ENCODE measurements around the gene TRIM5.
"Not testable (repeated sequence)": the region's sequence is repeated elsewhere in the genome, so short reads cannot be mapped to it uniquely, and the experiment has no call there.

Gene TRIM5

DNA sequence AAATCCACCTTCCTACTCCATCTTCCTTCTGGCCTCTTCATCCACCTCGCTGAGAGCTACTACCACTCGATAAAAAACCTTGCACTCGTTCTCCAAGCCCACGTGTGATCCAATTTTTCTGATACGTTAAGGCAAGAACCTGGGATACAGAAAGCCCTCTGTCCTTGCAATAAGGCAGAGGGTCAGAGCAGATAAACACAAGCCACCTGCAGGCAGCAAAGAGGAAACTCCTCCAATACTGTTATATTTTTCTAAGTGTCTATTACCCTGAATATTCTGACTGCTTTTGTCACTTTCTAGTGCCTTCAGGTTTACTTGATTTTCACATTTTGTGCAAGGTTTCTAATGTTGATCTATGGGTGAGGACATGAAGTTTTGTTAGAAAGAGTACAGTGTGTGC, 26.6 kb downstream of the TRIM5 start:
- Histone ChIP-seq H3K9me3 (ENCODE audit: low read length) (no peaks in the 10 kb centered on the region), H3K4me1 (ENCODE audit: insufficient read depth, low read length) (no peaks in the 10 kb centered on the region)

DNA sequence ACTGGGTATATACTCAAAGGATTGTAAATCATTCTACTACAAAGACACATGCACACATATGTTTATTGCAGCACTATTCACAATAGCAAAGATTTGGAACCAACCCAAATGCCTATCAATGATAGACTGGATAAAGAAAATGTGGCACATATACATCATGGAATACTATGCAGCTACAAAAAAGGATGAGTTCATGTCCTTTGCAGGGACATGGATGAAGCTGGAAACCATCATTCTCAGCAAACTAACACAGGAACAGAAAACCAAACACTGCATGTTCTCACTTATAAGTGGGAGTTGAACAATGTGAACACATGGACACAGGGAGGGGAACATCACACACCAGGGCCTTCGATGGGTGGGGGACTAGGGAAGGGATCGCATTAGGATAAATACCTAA, 27.9 kb downstream of the TRIM5 start:
- not testable (repeated sequence) for H3K27ac ChIP-seq (ENCODE audit: low read depth, low read length); H3K36me3 ChIP-seq (ENCODE audit: insufficient read depth, low read length); H3K9ac ChIP-seq (ENCODE audit: low read length); H3K9me3 ChIP-seq (ENCODE audit: low read length); H3K27me3 ChIP-seq (ENCODE audit: control insufficient read depth in 1 of 2, insufficient read depth in 2 of 2, low read length in 2 of 2); H3K4me1 ChIP-seq (ENCODE audit: insufficient read depth, low read length); H3K4me3 ChIP-seq (ENCODE audit: low read depth in 1 of 2, low read length in 2 of 2)

More for the DNA sequence above, 26.6 kb downstream of the TRIM5 start:
- H3K36me3 ChIP-seq (ENCODE audit: insufficient read depth, low read length): no peaks in the 10 kb centered on the region
- H3K4me3 ChIP-seq (ENCODE audit: low read depth in 1 of 2, low read length in 2 of 2): no peak overlapping the region
- no peak overlapping the region for H3K9ac ChIP-seq (ENCODE audit: low read length)
- no peak overlapping the region for H3K27ac ChIP-seq (ENCODE audit: low read depth, low read length)
- no peaks in the 10 kb centered on the region for H3K27me3 ChIP-seq (ENCODE audit: control insufficient read depth in 1 of 2, insufficient read depth in 2 of 2, low read length in 2 of 2)

DNA sequence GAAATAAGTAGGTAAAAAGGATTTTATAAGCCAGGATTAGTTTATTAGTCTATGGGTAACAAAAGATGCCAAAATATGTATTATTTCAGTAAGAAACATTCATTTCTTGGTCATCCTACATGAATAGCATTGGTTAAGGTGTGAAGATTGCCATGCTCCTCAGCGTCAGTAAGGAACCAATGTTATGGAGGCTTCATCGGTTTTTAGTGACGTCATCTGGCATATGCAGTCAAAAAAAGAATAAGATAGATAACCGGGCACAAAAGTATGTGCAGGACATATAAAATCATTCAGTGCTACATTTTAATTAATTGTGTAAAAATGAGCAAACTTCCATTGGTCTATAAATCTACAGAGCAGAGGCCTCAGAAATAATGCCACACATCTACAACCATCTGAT, 29.4 kb downstream of the TRIM5 start:
- no peak overlapping the region for H3K9ac ChIP-seq (ENCODE audit: low read length)
- H3K4me3 ChIP-seq (ENCODE audit: low read depth in 1 of 2, low read length in 2 of 2): no peak overlapping the region
- no peaks in the 10 kb centered on the region for H3K27me3 ChIP-seq (ENCODE audit: control insufficient read depth in 1 of 2, insufficient read depth in 2 of 2, low read length in 2 of 2)
- no peaks in the 10 kb centered on the region for H3K4me1 ChIP-seq (ENCODE audit: insufficient read depth, low read length)
- no peak overlapping the region for H3K27ac ChIP-seq (ENCODE audit: low read depth, low read length)
- H3K9me3 ChIP-seq (ENCODE audit: low read length): no peaks in the 10 kb centered on the region
- H3K36me3 ChIP-seq (ENCODE audit: insufficient read depth, low read length): no peaks in the 10 kb centered on the region

DNA sequence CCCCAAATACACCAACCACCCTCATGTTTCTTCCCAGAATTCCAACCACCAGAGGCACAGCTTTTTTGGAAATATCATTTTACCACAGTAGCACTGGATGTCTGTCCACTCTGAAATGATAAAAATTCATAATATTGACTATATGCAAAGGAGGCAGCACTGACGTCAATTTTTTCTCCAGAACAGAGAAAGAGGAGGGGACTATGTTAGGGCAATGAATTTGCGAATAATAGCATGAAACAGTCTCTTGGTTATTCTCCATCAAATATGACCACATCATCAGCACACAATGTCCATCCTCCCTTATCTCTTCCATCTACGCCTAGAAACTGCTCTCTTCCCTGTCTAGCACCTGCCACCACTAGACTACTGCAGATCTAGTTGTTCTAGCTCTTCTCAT, 38.7 kb downstream of the TRIM5 start:
- H3K4me1 ChIP-seq (ENCODE audit: insufficient read depth, low read length): no peaks in the 10 kb centered on the region
- no peaks in the 10 kb centered on the region for H3K9me3 ChIP-seq (ENCODE audit: low read length)
- H3K36me3 ChIP-seq (ENCODE audit: insufficient read depth, low read length): peaks cover 10% of the 10 kb centered on the region
- no peak overlapping the region for H3K4me3 ChIP-seq (ENCODE audit: low read depth in 1 of 2, low read length in 2 of 2)
- no peak overlapping the region for H3K27ac ChIP-seq (ENCODE audit: low read depth, low read length)
- H3K9ac ChIP-seq (ENCODE audit: low read length): no peak overlapping the region
- H3K27me3 ChIP-seq (ENCODE audit: control insufficient read depth in 1 of 2, insufficient read depth in 2 of 2, low read length in 2 of 2): no peaks in the 10 kb centered on the region

DNA sequence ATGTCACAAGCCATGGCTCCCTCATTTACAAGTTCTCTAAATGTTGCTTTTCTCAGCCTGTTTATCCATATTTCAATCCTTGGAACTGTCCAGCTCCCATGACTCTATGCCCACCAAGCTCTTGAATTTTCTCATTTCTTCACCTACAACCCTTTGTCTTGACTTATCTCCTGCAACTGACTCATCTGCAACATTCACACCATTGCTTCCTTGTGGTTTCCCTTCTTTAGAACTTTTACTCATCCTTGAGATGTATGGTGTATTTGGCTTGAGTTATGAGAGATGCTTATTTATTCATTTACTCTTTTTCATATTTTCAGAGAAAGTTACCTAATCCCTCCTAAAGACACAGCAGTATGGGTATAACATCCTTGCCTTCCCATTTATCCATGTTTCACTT, 41.3 kb downstream of the TRIM5 start:
- no peaks in the 10 kb centered on the region for H3K27me3 ChIP-seq (ENCODE audit: control insufficient read depth in 1 of 2, insufficient read depth in 2 of 2, low read length in 2 of 2)
- no peaks in the 10 kb centered on the region for H3K4me1 ChIP-seq (ENCODE audit: insufficient read depth, low read length)
- no peaks in the 10 kb centered on the region for H3K9me3 ChIP-seq (ENCODE audit: low read length)
- no peak overlapping the region for H3K27ac ChIP-seq (ENCODE audit: low read depth, low read length)
- H3K36me3 ChIP-seq (ENCODE audit: insufficient read depth, low read length): peaks cover 10% of the 10 kb centered on the region
- no peak overlapping the region for H3K9ac ChIP-seq (ENCODE audit: low read length)
- H3K4me3 ChIP-seq (ENCODE audit: low read depth in 1 of 2, low read length in 2 of 2): no peak overlapping the region

DNA sequence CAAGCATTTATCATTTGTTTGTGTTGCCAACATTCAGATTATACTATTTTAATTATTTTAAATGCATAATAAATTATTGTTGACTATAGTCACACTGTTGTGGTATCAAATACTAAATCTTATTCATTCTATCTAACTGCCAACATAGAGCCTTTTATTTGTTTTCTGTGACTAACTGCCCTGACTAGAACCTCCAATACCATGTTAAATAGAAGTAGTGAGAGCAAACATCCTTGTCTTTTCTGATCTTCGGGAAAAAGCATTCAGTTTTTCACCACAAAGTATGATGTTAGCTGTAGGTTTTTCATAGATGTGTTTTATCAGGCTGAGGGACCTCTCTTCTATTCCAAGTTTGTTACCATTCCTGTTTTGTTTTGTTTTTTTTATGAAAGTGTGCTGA, 44.9 kb downstream of the TRIM5 start:
- peaks cover 11% of the 10 kb centered on the region for H3K36me3 ChIP-seq (ENCODE audit: insufficient read depth, low read length)
- no peaks in the 10 kb centered on the region for H3K27me3 ChIP-seq (ENCODE audit: control insufficient read depth in 1 of 2, insufficient read depth in 2 of 2, low read length in 2 of 2)
- no peaks in the 10 kb centered on the region for H3K9me3 ChIP-seq (ENCODE audit: low read length)
- H3K4me1 ChIP-seq (ENCODE audit: insufficient read depth, low read length): no peaks in the 10 kb centered on the region
- H3K27ac ChIP-seq (ENCODE audit: low read depth, low read length): no peak overlapping the region
- no peak overlapping the region for H3K4me3 ChIP-seq (ENCODE audit: low read depth in 1 of 2, low read length in 2 of 2)
- no peak overlapping the region for H3K9ac ChIP-seq (ENCODE audit: low read length)

DNA sequence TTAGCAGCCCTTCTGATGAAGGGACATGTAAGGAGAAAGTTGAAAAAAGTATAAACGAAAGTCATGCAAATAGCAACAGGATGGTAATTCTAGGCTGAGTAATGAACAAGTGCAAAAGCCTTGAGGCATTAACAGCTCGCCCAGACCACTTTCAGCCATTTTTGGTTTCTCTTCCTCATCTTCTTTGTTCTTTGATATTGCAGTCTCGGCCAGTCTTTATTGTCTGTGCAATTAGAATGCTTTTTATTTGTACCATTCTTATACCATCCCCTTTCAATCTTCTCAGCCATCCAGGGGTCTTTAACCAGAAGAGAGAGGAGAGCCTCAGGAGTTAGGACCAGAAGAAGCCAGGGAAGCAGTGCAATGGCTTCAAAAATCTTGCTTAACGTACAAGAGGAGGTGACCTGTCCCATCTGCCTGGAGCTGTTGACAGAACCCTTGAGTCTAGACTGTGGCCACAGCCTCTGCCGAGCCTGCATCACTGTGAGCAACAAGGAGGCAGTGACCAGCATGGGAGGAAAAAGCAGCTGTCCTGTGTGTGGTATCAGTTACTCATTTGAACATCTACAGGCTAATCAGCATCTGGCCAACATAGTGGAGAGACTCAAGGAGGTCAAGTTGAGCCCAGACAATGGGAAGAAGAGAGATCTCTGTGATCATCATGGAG, 52.8 kb downstream of the TRIM5 start:
- no peaks in the 10 kb centered on the region for H3K27me3 ChIP-seq (ENCODE audit: control insufficient read depth in 1 of 2, insufficient read depth in 2 of 2, low read length in 2 of 2)
- no peak overlapping the region for H3K9ac ChIP-seq (ENCODE audit: low read length)
- H3K4me3 ChIP-seq (ENCODE audit: low read depth in 1 of 2, low read length in 2 of 2): no peak overlapping the region
- no peaks in the 10 kb centered on the region for H3K9me3 ChIP-seq (ENCODE audit: low read length)
- peaks cover 12% of the 10 kb centered on the region for H3K36me3 ChIP-seq (ENCODE audit: insufficient read depth, low read length)
- no peak overlapping the region for H3K27ac ChIP-seq (ENCODE audit: low read depth, low read length)
- no peaks in the 10 kb centered on the region for H3K4me1 ChIP-seq (ENCODE audit: insufficient read depth, low read length)

DNA sequence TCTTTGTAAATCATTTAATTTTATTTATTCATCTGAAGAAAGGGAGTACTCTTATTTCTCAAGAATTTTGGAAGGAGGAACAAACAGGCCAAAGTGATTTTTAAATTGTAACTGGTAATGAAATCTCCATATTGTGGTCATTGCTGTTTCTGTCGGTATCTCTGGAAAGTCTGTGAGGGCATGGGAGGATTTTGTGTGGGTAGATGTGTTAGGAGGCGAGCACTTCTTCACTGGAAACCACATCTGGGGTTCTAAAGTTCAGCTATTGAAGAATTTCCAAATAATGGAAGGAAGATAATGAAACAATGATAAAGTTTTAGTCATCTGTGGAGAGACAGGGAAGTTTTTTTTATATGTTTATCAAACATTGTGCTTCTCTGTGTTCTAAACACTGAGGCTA, 53.5 kb downstream of the TRIM5 start:
- Histone ChIP-seq H3K36me3 (ENCODE audit: insufficient read depth, low read length) (peaks cover 12% of the 10 kb centered on the region), H3K27ac (ENCODE audit: low read depth, low read length) (no peak overlapping the region), H3K4me3 (ENCODE audit: low read depth in 1 of 2, low read length in 2 of 2) (no peak overlapping the region), H3K27me3 (ENCODE audit: control insufficient read depth in 1 of 2, insufficient read depth in 2 of 2, low read length in 2 of 2) (no peaks in the 10 kb centered on the region), H3K4me1 (ENCODE audit: insufficient read depth, low read length) (no peaks in the 10 kb centered on the region), H3K9ac (ENCODE audit: low read length) (no peak overlapping the region), H3K9me3 (ENCODE audit: low read length) (no peaks in the 10 kb centered on the region)

DNA sequence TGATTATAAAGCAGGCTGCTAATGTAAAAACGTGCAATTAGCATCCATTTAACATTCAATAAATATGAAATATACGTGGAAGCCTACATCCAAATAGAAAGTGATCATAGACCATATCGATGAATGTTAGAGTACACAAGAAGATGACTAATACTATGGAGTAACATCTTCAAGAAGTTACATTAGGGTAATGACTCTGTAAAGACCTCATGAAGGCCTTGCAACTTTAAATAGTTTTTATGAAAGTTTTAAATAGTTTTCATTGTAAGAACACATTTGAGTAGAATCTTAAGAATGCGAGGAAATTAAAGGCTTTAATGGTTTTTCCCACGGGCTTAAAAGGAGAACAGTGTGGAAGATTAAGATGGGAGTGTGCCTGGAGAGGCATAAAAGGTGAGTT, 58.7 kb downstream of the TRIM5 start:
- Histone ChIP-seq H3K9me3 (ENCODE audit: low read length) (no peaks in the 10 kb centered on the region), H3K27me3 (ENCODE audit: control insufficient read depth in 1 of 2, insufficient read depth in 2 of 2, low read length in 2 of 2) (no peaks in the 10 kb centered on the region), H3K36me3 (ENCODE audit: insufficient read depth, low read length) (no peaks in the 10 kb centered on the region), H3K27ac (ENCODE audit: low read depth, low read length) (no peak overlapping the region), H3K9ac (ENCODE audit: low read length) (no peak overlapping the region), H3K4me1 (ENCODE audit: insufficient read depth, low read length) (peaks cover 21% of the 10 kb centered on the region), H3K4me3 (ENCODE audit: low read depth in 1 of 2, low read length in 2 of 2) (no peak overlapping the region)

DNA sequence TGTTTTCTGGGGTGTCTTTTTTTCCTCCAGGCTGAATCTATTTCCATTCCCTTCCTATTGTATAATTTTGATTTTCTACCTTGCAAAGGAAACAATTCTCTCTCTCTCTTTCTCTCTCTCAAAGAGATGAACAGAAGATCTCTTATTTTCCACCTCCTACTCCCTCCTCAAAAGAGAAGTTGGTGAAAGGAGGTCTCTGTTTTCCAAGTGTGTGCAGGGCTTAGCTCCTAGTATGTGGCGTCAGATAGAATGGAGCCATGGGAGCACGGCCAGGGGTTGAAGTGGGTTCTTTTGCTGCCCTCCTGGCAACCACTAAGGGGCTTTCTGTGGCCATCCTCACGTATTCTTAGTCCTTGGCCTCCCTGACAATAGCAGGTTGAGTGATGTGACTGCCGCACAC, 59.6 kb downstream of the TRIM5 start:
- Histone ChIP-seq H3K4me1 (ENCODE audit: insufficient read depth, low read length) (peaks cover 29% of the 10 kb centered on the region), H3K9me3 (ENCODE audit: low read length) (no peaks in the 10 kb centered on the region), H3K27ac (ENCODE audit: low read depth, low read length) (peak overlapping the region; percentile 71), H3K36me3 (ENCODE audit: insufficient read depth, low read length) (no peaks in the 10 kb centered on the region), H3K9ac (ENCODE audit: low read length) (peak overlapping the region; percentile 43), H3K27me3 (ENCODE audit: control insufficient read depth in 1 of 2, insufficient read depth in 2 of 2, low read length in 2 of 2) (no peaks in the 10 kb centered on the region), H3K4me3 (ENCODE audit: low read depth in 1 of 2, low read length in 2 of 2) (peak overlapping the region; percentile 33 to 82)

DNA sequence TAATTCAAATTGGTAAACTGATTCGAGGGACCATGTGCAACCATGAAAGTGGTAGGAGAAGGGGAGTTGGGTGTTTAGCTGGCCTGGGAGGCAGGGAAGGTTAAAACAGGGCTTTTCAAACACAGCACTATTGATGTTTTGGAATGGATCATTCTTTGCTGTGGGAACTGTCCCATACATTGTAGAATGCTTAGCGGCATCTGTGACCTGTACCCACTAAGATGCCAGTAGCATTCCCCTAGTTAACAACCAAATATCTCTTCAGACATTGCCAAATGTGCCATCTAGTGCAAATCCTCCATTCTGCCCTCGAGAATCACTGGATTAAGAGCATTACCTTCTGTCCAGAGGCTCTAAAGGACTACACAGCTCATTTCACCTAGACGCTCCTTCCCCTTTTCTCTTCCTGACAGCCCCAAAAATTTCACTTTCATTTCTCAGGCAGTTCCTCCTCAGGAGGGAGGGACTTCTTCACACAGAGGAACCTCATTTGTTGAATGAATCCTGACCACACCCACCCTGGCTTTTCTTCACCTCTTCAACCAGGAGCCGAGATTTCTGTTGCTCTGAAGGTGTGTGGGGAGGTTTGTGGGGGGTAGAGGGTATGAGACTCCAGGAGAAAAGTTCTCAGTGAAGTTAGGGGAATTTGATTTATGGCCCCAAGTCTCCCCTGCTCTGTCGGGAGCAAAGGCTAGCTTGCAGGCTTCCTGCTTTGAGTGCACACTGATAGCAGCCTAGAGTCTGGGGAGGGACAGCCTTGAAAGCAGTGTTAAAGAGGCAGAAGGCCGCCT, 60.2 kb downstream of the TRIM5 start, which contains the start of gene TRIM34:
TRIM34 (plus strand) TSS at position 513 of the 791 bp plus-strand sequence. CDS start 7,331 bp downstream, outside the sequence.
- peaks cover 29% of the 10 kb centered on the region for H3K4me1 ChIP-seq (ENCODE audit: insufficient read depth, low read length)
- H3K27me3 ChIP-seq (ENCODE audit: control insufficient read depth in 1 of 2, insufficient read depth in 2 of 2, low read length in 2 of 2): no peaks in the 10 kb centered on the region
- H3K4me3 ChIP-seq (ENCODE audit: low read depth in 1 of 2, low read length in 2 of 2): peak within 1 kb of the TSS; percentile 33 to 82
- no peaks in the 10 kb centered on the region for H3K9me3 ChIP-seq (ENCODE audit: low read length)
- no peaks in the 10 kb centered on the region for H3K36me3 ChIP-seq (ENCODE audit: insufficient read depth, low read length)
- H3K9ac ChIP-seq (ENCODE audit: low read length): peak within 1 kb of the TSS; percentile 43
- peak within 1 kb of the TSS; percentile 71 for H3K27ac ChIP-seq (ENCODE audit: low read depth, low read length)

DNA sequence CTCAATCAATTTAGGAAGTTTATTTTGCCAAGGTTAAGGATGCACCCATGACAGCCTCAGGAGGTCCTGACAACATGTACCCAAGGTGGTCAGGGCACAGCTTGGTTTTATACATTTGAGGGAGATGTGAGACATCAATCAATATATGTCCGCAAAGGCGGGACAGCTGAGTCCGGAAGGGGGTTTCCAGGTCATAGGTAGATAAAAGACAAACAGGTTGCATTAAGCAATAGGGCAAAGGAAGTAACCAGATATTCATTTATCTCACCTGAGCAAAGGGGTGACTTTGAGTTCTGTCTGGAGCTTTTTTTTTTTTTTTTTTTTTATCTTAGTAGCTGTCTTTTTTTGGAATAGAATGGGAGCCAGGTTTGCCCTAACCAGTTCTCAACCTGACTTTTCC, 62.1 kb downstream of the TRIM5 start:
- H3K4me1 ChIP-seq (ENCODE audit: insufficient read depth, low read length): peaks cover 29% of the 10 kb centered on the region
- H3K27me3 ChIP-seq (ENCODE audit: control insufficient read depth in 1 of 2, insufficient read depth in 2 of 2, low read length in 2 of 2): no peaks in the 10 kb centered on the region
- no peaks in the 10 kb centered on the region for H3K9me3 ChIP-seq (ENCODE audit: low read length)
- no peaks in the 10 kb centered on the region for H3K36me3 ChIP-seq (ENCODE audit: insufficient read depth, low read length)
- no peak overlapping the region for H3K9ac ChIP-seq (ENCODE audit: low read length)
- H3K27ac ChIP-seq (ENCODE audit: low read depth, low read length): no peak overlapping the region
- H3K4me3 ChIP-seq (ENCODE audit: low read depth in 1 of 2, low read length in 2 of 2): no peak overlapping the region

Data from muscle layer of colon (tissue), 2 donors.